Heart left ventricle (tissue), 13 donors: ENCODE measurements around the gene STIP1.
A peak's percentile ranks its signal among the peaks of the same experiment; 100 is the strongest.

Source experiments
- CTCF ChIP-seq, 12 donors: fragments of 200-600 bp; sonication (generic) in 4 of 12; IDR thresholded peaks; one replicate each; pipeline versions ENCODE4 v1.5.0 to v1.8.0; 2018 to 2022; ENCODE audit warnings: antibody characterized with exemption in 12 of 12, mild to moderate bottlenecking in 5 of 12
- POLR2A ChIP-seq, 2 donors: fragments of 450-650 bp; IDR thresholded peaks; one replicate each; pipeline ENCODE4 v1.6.1; 2017; ENCODE audit warnings: antibody characterized with exemption in 2 of 2, mild to moderate bottlenecking in 2 of 2, moderate library complexity in 2 of 2
- donor health status: ischemic (EF 13 %, LVEDD 7.1; RV severe dilation, severe dysfunction).
- donor health status: DM: no; HTN: yes; CAD: no.
- donor health status: DM: no; HTN: no; CAD: no.
- donor health status: ischemic (EF 25% LVEDD 6.9; RV normal size, moderate dysfunction).
- donor health status: ischemic (EF 25% LVEDD 5.7; RV mildly dilated, moderate dysfunction).
- donor health status: ischemic (EF 35%, LVEDD 5.7; RV mildly dilated, moderate dysfunction).
- donor health status: nonischemic (EF 11% LVEDD 7.7; RV severe dilation, severe dysfunction).
- donor health status: DM: yes; HTN: yes; CAD: no.
- donor health status: PGD.
- donor health status: ischemic (EF 29% LVEDD 5.4; RV normal size, mild dysfunction).
- donor health status: nonischemic (EF 23%, LVEDD 6.1; RV moderate dilation, normal function).

GRCh38 chr11:64234647-64235379, 48.8 kb downstream of the STIP1 start:
- TF ChIP-seq CTCF (IDR thresholded peaks at IDR 0.05) = peak in 3 of 12 donors; percentile 8 to 32 (median 22)
- TF ChIP-seq POLR2A (IDR thresholded peaks at IDR 0.05) = peak in 1 of 2 donors; percentile 42
